ENCODE results near the gene KLHL29.

The KLHL29 gene

DNA sequence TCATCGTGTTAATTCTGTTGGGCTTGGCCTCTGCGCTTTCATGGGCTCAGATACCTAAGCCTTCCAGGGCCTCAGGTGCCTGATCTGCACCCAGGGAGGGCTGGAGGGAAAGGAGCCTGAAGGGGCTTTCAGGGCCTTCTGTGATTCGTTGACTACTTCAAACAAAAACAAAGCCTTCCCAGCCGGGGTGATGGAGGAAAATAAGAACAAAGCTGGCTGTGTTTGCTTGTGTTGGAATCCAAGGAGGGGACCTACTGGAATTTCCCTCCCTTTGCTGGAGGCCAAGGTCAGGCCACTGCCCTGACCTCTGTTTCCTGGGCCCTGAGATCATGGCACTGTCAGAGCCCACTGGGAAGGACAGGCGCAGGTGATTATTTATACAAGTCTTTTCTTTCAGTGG lies 135.3 kb downstream of the KLHL29 start:
- no peak for DNase-seq

- no peak for DNase-seq
Measured at GRCh38 chr2:23521060-23521459, 136.1 kb downstream of the KLHL29 start.

- no peak for DNase-seq
Measured at GRCh38 chr2:23522726-23523372, 137.9 kb downstream of the KLHL29 start.

DNA sequence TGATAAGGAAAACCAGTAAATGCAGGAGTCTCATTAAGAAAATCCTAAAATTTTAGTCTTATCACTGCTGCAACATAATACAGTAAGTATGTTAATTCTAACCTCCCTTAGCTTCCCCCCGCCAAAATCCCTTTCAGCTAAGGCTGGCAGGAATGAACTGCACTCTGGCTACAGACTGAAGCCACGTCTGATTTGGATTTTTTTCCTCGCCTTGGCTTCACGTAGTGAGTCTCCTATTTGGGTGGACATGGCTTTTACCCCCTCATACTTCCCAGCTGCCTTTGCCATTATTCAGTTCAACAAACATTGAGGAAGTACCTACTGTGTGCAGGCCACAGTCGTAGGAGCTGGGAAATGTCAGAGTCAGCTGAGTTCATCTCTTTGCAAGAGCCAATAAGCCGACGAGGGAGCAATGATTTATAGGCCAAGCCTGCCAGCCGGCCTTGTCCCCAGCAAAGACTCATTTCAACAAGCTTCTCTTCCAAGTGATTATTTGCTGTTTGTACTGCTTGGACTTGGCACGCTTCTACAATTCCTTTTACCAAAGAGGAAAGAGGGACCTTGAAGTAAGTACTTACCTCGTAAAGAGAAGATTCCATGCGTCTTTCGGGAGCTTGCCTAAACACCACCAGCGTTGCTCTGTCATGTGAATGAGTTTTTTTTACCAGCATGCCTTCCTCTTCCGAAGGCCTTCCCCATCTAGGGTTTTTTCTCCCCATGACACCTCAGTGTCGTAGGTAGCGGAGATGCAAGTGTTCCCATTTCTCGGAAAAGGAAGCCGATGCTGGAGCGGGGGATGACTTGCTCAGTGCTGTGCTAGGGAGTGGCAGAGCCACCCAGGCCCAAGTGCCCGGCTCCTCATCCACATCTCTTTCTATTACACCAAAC lies 138.6 kb downstream of the KLHL29 start:
- DNase-seq: no peak

DNA sequence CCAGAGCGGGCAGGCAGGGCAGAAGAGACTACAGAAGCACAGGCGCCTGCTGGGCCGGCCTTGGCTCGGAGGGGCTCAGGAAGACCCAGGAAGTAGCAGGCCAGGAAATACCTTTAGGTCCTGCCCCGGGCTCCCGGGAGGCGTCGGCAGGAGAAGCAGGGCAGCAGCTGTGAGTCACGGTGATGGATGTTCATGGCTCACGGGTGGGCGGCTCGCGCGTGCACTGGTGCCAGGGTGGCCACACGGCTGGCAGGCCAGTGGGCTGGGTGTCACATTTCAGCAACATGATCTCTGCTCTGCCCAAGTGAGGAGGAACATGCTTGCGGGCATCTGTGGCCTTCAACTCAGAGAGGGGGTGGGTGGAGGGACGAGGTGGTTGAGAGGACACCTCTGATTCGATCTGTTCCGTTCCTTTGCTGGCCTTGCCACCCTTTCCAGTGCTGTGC lies 139.3 kb downstream of the KLHL29 start:
- DNase-seq: no peak

GRCh38 chr2:23525137-23525765 lies 140.3 kb downstream of the KLHL29 start:
- DNase-seq: no peak

- no peak for DNase-seq
Measured at GRCh38 chr2:23526114-23526513, 141.1 kb downstream of the KLHL29 start.

DNA sequence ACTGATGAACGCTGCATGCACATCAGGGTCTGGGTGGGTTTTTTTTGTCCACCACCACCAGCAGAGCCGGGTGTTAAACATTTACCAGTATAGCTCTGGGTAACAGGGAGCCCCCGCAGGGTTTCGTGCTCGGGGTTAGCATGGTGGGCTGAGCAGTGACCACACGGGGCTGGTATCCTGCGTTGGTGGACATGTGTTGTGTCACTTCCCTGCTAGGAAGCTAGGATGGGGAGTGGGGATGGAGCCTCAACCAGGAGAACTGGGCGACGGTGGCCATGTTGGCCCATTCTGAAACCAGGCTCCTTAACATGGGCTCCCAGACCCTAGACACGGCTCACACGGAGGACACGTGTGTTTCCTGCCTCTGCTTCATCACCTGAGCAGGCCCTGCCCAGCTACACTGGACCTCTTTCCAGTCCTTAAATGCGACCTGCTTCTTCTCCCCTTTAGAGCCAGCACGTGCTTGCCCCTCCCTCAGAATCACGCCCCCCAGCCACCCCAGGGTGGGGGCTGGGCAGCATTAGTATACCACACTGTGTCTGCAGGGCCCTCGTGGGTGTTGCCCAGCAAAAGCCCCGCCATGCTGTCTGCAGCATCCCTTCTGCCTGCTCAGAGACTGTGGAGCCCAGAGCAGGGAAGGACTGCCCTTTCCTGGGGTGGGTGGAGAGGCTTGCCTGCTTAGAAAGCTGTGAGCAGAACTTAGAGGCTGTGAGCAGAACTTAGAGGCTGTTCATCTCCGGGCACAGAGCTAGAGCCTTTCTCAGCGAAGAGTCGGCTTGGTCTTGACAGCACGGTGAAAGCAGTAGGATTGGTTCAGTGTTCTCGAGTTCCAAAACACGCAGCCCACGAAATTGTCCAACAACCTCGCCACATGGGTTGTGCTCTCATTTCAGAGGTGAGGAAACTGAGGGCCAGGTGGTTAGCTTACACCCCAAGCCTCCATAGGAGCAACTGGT lies 142.1 kb downstream of the KLHL29 start:
- DNase-seq: no peak

GRCh38 chr2:23528171-23528570 lies 143.2 kb downstream of the KLHL29 start:
- DNase-seq: no peak

- no peak for DNase-seq
Measured at GRCh38 chr2:23528690-23529089, 143.7 kb downstream of the KLHL29 start.

DNA sequence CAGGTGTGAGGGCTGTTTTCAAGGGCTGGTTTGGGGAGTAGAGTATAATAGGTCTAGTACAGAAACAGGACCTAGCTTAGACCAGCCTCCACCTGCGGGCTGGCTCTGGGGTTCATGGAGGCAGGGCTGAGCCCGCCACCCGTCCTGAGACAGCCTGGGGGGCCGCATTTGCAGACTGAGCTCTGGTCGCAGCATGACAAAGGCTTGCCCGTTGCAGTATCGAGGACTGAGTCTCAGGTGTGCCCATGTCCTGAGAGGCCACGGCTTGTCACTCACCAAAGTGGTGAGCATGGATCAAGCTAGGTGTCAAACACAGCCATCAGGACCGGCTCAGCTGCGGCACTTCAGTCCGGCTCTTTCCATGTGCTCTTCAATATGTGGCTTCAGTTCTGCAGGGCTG lies 144.7 kb downstream of the KLHL29 start:
- no peak for DNase-seq

DNA sequence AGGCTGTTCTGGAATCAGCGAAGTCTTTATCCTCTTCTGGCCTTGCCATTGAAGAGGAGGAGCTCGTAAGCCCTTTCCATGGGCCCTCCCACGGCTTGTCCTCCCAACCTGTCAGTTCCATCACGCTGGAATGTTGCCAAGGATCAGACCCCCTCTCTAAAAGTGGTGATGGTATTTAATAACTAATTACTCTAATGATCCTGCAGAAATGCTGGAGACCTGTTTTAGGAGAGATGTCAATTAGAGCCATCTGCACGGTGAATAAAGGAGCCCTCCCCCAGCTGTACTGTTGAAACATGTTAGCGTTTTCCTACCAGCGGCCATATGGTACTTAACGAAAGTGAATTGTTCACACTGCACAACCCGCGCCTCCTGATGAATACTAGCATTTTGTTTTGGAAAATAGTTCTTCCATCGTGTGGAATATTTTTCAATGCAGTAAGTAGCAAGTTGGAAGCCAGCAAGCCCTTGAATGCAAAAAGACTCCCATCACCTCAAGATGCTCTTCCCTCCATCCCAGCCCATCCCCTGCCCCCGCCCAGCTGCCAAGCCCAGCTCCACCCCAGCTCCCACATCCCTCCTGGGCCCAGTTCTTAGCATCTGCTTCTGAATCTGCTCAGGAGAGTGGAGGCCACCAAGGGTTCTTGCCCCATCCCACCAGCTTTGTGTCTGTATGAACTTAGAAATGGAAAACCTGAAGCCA lies 145.4 kb downstream of the KLHL29 start:
- peak; percentile 17 for DNase-seq

DNA sequence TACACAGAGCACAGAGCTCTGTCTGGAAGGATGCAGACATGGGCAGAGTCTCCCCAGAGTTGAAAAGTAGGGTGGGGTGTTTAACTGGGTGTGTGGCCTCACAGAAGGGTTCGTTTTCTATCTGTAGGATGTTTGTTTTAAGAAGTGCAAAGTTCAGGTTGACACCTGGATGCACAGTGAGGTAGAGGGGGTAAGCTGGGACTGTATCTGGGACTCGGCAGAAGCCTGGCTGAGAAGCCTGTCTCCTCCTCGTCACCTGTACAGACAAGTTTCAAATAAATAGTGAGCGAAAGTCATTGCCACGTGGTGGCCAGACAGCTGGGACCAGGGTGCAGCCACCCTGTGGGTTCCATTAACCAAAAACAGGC lies 145.9 kb downstream of the KLHL29 start:
- no peak for DNase-seq

- DNase-seq: no peak
Measured at GRCh38 chr2:23531280-23531679, 146.3 kb downstream of the KLHL29 start.

DNA sequence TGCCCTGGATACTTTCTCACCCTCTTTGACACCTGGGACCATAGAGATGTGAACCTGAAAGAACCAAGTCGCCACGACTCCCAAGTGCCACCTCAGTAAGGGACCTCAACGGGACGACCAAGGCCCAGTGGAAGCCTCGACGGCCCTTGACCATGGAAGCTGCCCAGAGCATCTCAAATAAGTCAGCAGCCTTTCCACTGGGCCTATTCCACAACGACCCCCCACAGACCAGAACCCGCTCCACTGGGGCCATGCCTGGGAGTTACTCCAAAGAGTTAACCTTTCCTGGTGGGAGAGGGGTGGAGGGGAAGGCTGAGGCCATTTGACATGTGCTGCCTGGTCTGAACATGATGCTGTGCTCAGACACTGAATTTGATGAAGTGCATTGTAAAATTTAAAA lies 146.9 kb downstream of the KLHL29 start:
- DNase-seq: no peak

DNA sequence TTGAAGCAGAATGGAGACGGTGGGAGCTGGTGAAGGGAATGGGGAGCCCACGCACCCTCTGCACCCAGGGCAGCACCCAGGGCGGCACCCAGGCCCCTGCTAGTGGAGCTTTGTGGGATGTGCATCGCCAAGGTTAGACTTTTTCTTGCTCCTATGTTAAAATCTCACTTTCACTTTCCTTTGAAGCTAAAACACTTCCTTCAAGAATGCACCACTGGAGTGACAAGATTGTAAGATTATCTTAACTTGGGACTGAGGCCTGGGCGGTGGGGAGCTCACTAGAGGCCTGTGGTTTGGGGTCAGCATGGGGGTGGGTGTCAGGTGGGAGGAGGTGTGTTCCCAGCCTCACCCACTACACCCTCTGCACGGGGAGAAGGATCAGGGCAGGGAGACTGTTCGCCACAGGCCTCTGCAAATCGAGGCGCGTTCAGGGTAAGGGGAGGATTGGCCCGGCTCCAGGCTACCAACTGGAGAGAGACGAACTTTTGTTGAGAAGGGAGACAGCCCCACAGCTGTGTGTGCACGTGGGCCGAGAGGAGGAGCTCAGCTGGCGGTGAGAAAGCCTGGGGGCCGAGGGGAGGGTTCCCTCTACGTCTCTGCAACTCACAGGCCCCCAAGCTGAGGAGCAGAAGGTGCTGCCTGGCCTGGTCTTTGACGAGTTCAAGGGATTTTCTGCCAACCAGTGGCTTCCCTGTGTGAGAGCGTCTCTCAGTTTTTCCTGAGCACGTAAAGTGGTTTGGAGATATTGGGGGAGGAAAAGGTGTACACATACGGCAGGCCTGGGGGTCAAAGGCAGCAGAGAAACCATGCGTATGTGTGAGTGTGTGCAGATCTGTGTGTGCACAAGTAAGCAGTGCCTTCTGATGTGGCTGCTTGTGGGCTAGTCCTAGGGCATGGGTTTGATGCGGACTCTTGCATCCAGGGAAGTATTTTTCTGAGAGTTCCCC lies 147.7 kb downstream of the KLHL29 start:
- DNase-seq: no peak

GRCh38 chr2:23533338-23533695 lies 148.3 kb downstream of the KLHL29 start:
- no peak for DNase-seq

DNA sequence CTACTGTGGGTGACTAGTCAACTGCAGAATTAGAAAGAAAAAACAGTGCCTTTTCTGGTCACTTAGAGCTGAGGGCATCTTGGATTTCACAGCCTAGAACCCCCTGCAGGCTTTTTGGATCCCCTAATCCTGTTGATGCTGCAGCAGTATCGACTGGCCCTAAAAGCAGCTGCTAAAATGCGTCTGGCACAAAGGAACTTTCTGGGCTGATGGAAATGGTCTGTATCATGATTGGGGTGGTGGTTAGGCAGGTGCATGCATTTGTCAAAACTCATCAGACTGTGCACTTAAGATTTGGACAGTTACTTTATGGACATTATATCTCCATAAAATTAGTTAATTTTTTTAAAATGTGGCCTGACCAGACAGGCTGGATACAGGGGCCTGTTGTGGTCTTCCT lies 149.8 kb downstream of the KLHL29 start:
- DNase-seq: no peak

DNA sequence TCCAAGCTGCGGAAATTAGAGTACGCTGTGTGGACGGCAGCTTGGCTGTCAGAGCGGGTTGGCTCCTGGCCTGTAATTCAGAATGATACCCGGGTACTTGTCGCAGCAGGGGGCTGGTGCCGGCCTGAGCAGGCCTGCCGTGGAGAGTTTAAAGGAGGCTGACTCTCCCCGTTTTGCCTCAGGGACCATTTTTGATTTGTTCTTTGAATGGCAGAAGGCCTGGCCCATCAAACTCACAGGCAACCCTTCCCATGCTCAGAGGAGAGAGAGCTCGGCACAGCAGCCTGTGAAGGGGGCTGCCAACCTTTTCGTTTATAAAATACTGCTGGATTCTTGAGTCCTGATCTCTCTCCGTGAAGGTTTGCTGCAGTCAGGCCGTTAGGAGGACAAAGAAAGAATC lies 151.3 kb downstream of the KLHL29 start:
- DNase-seq: no peak

DNA sequence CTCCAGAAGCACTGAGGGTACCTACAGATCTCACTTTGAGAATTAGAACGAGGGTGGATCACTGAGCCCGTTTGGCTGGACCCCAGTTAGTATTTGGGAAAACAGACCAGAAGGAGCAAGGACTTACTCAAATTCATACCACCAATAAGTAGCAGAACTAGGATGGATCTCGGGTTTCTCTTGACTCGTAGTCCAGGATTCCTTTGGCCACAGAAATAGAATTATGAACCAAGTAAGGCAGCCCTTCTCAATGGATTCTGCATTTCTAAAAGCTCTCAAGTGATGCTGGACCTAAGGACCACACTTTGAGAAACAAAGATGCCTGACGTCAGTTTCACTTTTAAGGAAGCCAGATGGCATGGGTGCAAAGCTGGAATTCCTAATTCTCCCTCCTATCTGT lies 153.0 kb downstream of the KLHL29 start:
- no peak for DNase-seq

DNA sequence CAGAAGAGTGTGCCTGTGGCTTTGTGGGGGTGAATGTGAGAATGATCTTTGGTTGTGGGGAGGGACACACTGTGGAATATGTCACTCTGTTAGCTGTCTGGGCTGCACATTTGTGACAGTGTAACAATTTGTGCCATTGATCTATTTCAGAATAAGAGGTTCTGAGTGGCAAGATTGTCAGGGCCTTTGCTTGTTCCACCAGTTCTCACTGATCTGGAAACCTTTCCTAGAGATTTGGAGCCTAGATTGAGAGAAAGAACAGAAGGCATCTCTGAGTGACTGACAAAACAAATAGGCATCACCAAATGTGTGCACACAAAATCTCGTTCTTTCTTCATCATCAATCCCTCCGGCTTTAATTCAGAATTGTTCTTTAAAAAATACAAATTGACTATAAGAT lies 153.6 kb downstream of the KLHL29 start:
- no peak for DNase-seq

Data from NCI-H1436 (cell line).